Measurements from ENCODE around the gene FARSB.

Gene FARSB

GRCh38 chr2:222673883-222674282 lies 18.0 kb upstream of the FARSB start:
- H3K36me3 ChIP-seq (ENCODE audit: insufficient read depth, low read length), result no peaks in the 10 kb centered on the region
- H3K4me1 ChIP-seq (ENCODE audit: insufficient read depth, low read length), result no peaks in the 10 kb centered on the region
- no peak overlapping the region for H3K9ac ChIP-seq (ENCODE audit: low read depth, low read length)
- no peaks in the 10 kb centered on the region for H3K9me3 ChIP-seq (ENCODE audit: control insufficient read depth, insufficient read depth, low read length)

DNA sequence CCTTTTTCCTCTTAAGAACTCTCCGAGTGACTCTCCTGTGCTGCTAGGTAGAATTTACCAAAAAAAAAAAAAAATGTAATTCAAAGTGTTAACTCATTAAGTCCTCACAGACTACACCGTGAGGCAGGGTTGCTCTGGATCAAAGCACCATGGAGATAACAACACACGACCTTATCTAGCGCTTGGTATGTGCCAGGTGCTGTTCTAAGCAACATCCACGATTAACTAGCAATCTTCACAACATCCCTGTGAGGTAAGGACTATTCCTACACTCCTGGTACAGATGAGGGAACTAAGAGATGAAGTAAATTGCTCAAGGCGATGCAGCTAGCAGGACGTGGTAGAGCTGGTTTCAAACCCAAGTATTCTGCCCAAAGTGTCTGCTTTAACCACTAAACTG lies 17.4 kb upstream of the FARSB start:
- no peaks in the 10 kb centered on the region for H3K4me1 ChIP-seq (ENCODE audit: insufficient read depth, low read length)

GRCh38 chr2:222672068-222672401 lies 16.1 kb upstream of the FARSB start:
- Histone ChIP-seq H3K9ac (ENCODE audit: low read depth, low read length) (peak overlapping the region; percentile 61), H3K4me1 (ENCODE audit: insufficient read depth, low read length) (no peaks in the 10 kb centered on the region), H3K9me3 (ENCODE audit: control insufficient read depth, insufficient read depth, low read length) (no peaks in the 10 kb centered on the region), H3K36me3 (ENCODE audit: insufficient read depth, low read length) (no peaks in the 10 kb centered on the region)

More for the DNA sequence above, 17.4 kb upstream of the FARSB start:
- H3K9ac ChIP-seq (ENCODE audit: low read depth, low read length), result no peak overlapping the region
- no peaks in the 10 kb centered on the region for H3K36me3 ChIP-seq (ENCODE audit: insufficient read depth, low read length)
- no peaks in the 10 kb centered on the region for H3K9me3 ChIP-seq (ENCODE audit: control insufficient read depth, insufficient read depth, low read length)

DNA sequence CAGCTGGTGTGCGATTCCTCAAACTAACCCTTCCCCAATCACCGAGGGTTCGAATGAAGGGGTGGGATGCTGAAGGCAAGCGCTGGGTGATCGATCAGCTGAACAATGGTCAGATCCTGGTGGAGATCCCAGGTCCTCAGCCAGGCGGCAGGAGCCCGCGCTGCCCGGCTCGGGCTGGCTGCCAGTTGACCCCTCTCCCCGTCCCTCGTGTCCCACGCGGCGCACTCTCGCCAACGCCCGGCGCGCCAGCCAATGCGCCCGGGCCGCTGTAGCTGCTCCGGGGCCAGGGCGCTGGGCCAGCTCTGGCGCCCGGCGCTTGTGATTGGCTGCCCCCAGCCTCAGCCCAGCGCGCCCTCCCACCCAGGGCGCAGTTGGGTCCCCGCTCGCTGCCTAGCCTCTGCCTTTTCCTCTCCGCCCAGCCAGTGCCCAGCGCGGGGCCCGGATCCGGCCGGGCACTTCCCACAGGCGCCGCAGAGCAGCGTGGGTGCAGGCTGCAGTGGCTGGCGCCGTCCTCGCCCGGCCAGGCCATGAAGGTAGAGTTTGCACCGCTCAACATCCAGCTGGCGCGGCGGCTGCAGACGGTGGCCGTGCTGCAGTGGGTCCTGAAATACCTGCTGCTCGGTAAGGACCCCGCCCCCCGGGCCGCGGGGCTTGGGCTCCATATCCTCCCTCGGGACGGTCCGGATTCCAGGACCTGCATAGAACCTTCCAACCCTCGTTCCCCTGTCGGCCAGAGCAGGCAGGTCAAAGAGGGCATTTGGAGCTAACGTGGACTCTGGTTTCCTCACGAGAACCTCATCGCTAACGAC lies 15.6 kb upstream of the FARSB start, which contains the start of gene MOGAT1:
Gene MOGAT1 (plus strand): TSS at position 400 of the 809 bp plus-strand sequence. CDS start 128 bp downstream, at position 528.
- Histone ChIP-seq H3K4me1 (ENCODE audit: insufficient read depth, low read length) (no peaks in the 10 kb centered on the region), H3K9ac (ENCODE audit: low read depth, low read length) (peak within 1 kb of the TSS; percentile 61), H3K36me3 (ENCODE audit: insufficient read depth, low read length) (no peaks in the 10 kb centered on the region), H3K9me3 (ENCODE audit: control insufficient read depth, insufficient read depth, low read length) (no peaks in the 10 kb centered on the region)

DNA sequence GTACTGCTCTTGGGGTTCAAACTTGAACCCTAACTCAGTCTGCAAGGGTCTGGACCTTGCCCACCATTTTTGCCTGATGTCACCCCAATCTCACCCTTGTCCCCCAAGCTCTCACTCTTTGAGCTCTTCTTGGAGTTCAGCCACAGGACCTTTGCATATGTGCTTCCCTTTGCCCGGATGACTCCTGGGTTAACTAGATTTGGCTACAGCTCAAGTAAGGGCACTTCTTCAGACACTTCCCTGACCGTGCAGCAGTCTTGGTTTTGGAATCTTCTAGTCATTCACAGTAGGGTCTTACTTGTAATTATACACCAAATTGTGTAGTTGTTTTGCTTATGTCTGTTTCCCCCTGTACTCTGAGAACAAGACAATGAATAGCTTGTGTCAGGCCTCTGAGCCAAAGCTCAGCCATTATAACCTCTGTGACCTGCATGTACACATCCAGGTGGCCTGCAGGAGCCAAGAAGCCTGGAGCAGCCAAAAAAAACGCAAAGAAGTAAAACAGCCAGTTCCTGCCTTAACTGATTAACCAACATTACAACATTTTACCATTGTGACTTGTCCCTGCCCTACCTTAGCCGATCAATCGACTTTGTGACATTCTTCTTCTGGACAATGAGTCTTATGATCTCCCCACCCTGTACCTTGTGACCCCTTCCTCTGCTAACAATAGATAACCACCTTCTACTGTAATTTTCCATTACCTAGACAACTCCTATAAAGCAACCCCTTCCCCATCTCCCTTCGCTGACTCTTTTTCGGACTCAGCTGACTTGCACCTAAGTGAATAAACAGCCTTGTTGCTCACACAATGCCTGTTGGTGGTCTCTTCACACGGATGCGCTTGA lies 14.5 kb upstream of the FARSB start:
- Histone ChIP-seq H3K9ac (ENCODE audit: low read depth, low read length) (no peak overlapping the region), H3K4me1 (ENCODE audit: insufficient read depth, low read length) (no peaks in the 10 kb centered on the region), H3K9me3 (ENCODE audit: control insufficient read depth, insufficient read depth, low read length) (no peaks in the 10 kb centered on the region), H3K36me3 (ENCODE audit: insufficient read depth, low read length) (no peaks in the 10 kb centered on the region)

- no peaks in the 10 kb centered on the region for H3K9me3 ChIP-seq (ENCODE audit: control insufficient read depth, insufficient read depth, low read length)
- H3K9ac ChIP-seq (ENCODE audit: low read depth, low read length), result no peak overlapping the region
- H3K4me1 ChIP-seq (ENCODE audit: insufficient read depth, low read length), result no peaks in the 10 kb centered on the region
- H3K36me3 ChIP-seq (ENCODE audit: insufficient read depth, low read length), result no peaks in the 10 kb centered on the region
Measured at GRCh38 chr2:222669353-222669752, 13.5 kb upstream of the FARSB start.

GRCh38 chr2:222668494-222669154 lies 12.7 kb upstream of the FARSB start:
- Histone ChIP-seq H3K4me1 (ENCODE audit: insufficient read depth, low read length) (no peaks in the 10 kb centered on the region), H3K9me3 (ENCODE audit: control insufficient read depth, insufficient read depth, low read length) (no peaks in the 10 kb centered on the region), H3K36me3 (ENCODE audit: insufficient read depth, low read length) (no peaks in the 10 kb centered on the region), H3K9ac (ENCODE audit: low read depth, low read length) (no peak overlapping the region)

- Histone ChIP-seq H3K9me3 (ENCODE audit: control insufficient read depth, insufficient read depth, low read length) (no peaks in the 10 kb centered on the region), H3K9ac (ENCODE audit: low read depth, low read length) (no peak overlapping the region), H3K4me1 (ENCODE audit: insufficient read depth, low read length) (no peaks in the 10 kb centered on the region), H3K36me3 (ENCODE audit: insufficient read depth, low read length) (no peaks in the 10 kb centered on the region)
Measured at GRCh38 chr2:222663479-222663878, 7.6 kb upstream of the FARSB start.

DNA sequence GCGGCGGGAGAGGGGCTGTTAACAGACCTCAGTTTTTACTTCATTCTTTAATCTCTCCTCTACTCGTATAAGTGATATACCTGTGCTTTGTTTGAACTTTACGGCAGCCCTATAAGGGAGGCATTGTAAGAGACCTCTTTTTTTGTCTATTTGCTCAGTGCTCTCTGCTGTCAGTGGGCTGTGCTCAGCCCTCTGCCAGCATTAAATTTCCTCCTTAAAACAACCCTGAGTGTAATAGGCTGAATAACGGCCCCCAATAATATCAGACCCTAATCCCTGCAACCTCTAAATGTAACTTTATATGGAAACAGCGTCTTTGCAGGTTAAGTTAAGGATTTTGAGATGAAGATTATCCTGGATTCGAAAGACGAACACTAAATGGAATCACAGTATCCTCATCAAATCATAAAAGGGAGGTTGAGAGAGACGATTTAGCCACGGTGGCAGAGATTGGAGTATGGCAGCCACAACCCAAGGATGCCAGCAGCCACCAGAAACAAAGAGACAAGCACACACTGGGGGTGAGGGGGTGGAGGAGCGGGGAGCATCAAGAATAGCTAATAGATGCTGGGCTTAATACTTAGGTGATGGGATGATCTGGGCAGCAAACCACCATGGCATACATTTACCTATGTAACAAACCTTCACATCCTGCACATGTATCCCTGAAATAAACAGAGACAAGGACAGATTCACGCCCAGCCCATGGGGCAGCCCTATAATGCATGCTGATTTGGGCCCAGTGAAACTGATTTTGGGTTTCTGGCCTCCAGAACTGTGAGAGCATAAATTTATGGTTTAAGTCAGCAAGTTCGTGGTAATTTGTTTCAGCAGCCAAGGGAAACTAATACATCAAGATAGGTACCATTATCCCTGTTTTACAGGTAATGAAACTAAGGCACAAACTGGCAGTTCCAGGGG lies 894 bp upstream of the FARSB start:
- Histone ChIP-seq H3K36me3 (ENCODE audit: insufficient read depth, low read length) (no peaks in the 10 kb centered on the region), H3K9me3 (ENCODE audit: control insufficient read depth, insufficient read depth, low read length) (no peaks in the 10 kb centered on the region), H3K4me1 (ENCODE audit: insufficient read depth, low read length) (no peaks in the 10 kb centered on the region; the same call in 1 of the 2 replicates), H3K9ac (ENCODE audit: low read depth, low read length) (peak overlapping the region; percentile 92)

- Histone ChIP-seq H3K36me3 (ENCODE audit: insufficient read depth, low read length) (no peaks in the 10 kb centered on the region), H3K9ac (ENCODE audit: low read depth, low read length) (no peak overlapping the region), H3K9me3 (ENCODE audit: control insufficient read depth, insufficient read depth, low read length) (no peaks in the 10 kb centered on the region), H3K4me1 (ENCODE audit: insufficient read depth, low read length) (no peaks in the 10 kb centered on the region; the same call in 1 of the 2 replicates)
Measured at GRCh38 chr2:222653280-222653679, 2.6 kb downstream of the FARSB start.

- no peaks in the 10 kb centered on the region; the same call in 1 of the 2 replicates for H3K4me1 ChIP-seq (ENCODE audit: insufficient read depth, low read length)
- no peaks in the 10 kb centered on the region for H3K9me3 ChIP-seq (ENCODE audit: control insufficient read depth, insufficient read depth, low read length)
- no peak overlapping the region for H3K9ac ChIP-seq (ENCODE audit: low read depth, low read length)
- H3K36me3 ChIP-seq (ENCODE audit: insufficient read depth, low read length), result no peaks in the 10 kb centered on the region; the same call in 1 of the 2 replicates
Measured at GRCh38 chr2:222652491-222653255, 3.2 kb downstream of the FARSB start.

GRCh38 chr2:222651718-222652418 lies 4.0 kb downstream of the FARSB start:
- no peak overlapping the region for H3K9ac ChIP-seq (ENCODE audit: low read depth, low read length)
- no peaks in the 10 kb centered on the region for H3K9me3 ChIP-seq (ENCODE audit: control insufficient read depth, insufficient read depth, low read length)
- no peaks in the 10 kb centered on the region; the same call in 1 of the 2 replicates for H3K4me1 ChIP-seq (ENCODE audit: insufficient read depth, low read length)
- H3K36me3 ChIP-seq (ENCODE audit: insufficient read depth, low read length), result no peaks in the 10 kb centered on the region; the same call in 1 of the 2 replicates
